Upper lobe of left lung (tissue), 6 donors: Measurements from ENCODE around the gene PDK2. TPM values are rescaled to one million over a fixed set of nuclear protein-coding genes. Genes with fewer than 3 reads are reported as not detected.

ENCODE experiments used
- ATAC-seq, 2 donors: fragments of 200-7000 bp; cut with Tn5 transposase; one replicate each; pipeline ENCODE4 v1.9.1; 2022; ENCODE audit warnings: mild to moderate bottlenecking in 2 of 2, moderate library complexity in 2 of 2; ENCODE audit not compliant: low FRiP score in 2 of 2
- DNase-seq, 2 donors: peaks; one replicate each; pipeline ENCODE4 v3.0.0-alpha.2; 2019 to 2020
- H3K27ac ChIP-seq, 4 donors: fragments of 200-600 bp; sonication (generic); one replicate each; pipeline ENCODE4 v1.5.1; 2016 to 2019
- H3K27me3 ChIP-seq, 4 donors: fragments of 200-600 bp; sonication (generic); one replicate each; pipeline ENCODE4 v1.5.1; 2017 to 2019
- H3K36me3 ChIP-seq, 4 donors: fragments of 200-600 bp; sonication (generic); one replicate each; pipeline ENCODE4 v1.5.1; 2016 to 2019
- H3K4me1 ChIP-seq, 4 donors: fragments of 200-600 bp; sonication (generic); one replicate each; pipeline ENCODE4 v1.5.1; 2018 to 2019
- H3K4me3 ChIP-seq, 4 donors: fragments of 200-600 bp; sonication (generic); one replicate each; pipeline ENCODE4 v1.5.1; 2017 to 2019; ENCODE audit warnings: mild to moderate bottlenecking in 2 of 4, moderate library complexity in 1 of 4
- H3K9me3 ChIP-seq, 4 donors: fragments of 200-600 bp; sonication (generic); one replicate each; pipeline ENCODE4 v1.5.1; 2018 to 2019
- EP300 ChIP-seq, 4 donors: sonication (generic); formaldehyde crosslinking; IDR thresholded peaks; one replicate each; pipeline ENCODE4 v1.5.1; 2017; ENCODE audit warnings: antibody characterized with exemption in 4 of 4, control low read depth in 2 of 4
- POLR2A ChIP-seq, 4 donors: fragments of 450-650 bp; IDR thresholded peaks; one replicate each; pipeline ENCODE4 v1.5.1; 2016 to 2017; ENCODE audit warnings: antibody characterized with exemption in 4 of 4, mild to moderate bottlenecking in 2 of 4
- POLR2AphosphoS5 ChIP-seq, 2 donors: sonication (generic); formaldehyde crosslinking; IDR thresholded peaks; one replicate each; pipeline ENCODE4 v1.5.1; 2017; ENCODE audit warnings: antibody characterized with exemption in 2 of 2
- WGBS, 2 donors: methylation state at CpG; one replicate each; pipeline ENCODE4 v1.1.5; 2017 to 2018; 5-methylcytosine and 5-hydroxymethylcytosine counted together
- total RNA-seq, 6 donors: library from RNA; depleted of rRNA in 4 of 6; stranded (reverse); fragments of >200 nt in 4 of 6; gene quantifications; one replicate each; pipeline versions ENCODE4 v1.1.0 to v1.2.1, GENCODE V29; 2016 to 2021
- TF ChIP-seq, protein P1 (sequence below), 6 experiments: fragments of 450-650 bp in 4 of 6; fragments of 200-600 bp in 2 of 6; sonication (generic) in 2 of 6; IDR thresholded peaks; one replicate each; pipeline ENCODE4 v1.5.1; 2016 to 2019; ENCODE audit warnings: antibody characterized with exemption in 6 of 6
- donor health status: DM: no; HTN: no; CAD: no; lungs with moderate emphysema.
- donor health status: DM: no; HTN: yes; CAD: no; lungs with severe emphysema.

Gene PDK2
- total RNA-seq, result 10 to 100 TPM; 15.7 to 80.7 (median 34.9) TPM

DNA sequence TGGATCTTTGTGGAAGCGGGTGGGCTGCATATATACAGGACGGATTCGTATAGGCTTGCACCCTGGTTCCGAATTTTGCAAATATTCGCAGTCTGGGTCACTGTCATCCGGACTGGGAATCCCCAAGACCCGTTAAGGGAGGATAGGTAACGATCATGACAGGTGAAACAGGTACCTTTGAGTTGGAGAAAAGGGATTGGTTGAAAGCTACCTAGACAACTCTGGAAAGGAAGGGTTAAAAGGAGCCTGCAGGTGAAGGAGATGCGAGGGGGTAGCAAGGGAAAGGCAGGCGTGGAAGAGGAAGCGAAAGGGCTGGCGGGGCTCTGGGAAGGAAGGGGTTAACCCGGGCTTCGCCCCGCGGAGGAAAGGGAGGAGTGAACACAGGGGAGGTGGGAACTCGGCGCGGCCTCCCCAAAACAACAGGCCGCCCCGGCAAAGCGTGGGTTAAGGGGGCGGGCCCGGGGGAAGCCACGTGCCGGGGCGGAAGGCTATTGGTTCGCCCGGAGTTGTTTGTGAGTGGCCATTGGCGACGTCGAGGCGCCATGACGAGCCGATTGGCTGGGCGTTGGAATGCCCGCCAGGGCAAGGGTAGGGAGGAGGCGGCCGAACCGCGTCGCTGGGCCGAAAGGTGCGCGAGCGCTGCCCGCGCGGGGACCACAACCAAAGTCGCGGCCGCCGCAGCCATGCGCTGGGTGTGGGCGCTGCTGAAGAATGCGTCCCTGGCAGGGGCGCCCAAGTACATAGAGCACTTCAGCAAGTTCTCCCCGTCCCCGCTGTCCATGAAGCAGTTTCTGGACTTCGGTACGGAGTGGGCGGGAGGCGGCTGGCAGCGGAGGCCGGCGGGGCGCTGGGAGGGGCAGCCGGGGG, at the start of gene PDK2:
Gene PDK2, plus strand, starts transcription at position 599 of the 867 bp plus-strand sequence. Its CDS starts 85 bp downstream, at position 684.
- Histone ChIP-seq H3K27me3 (no peaks in the 10 kb centered on the region), H3K27ac (peak within 1 kb of the TSS; percentile 57 to 90 (median 84)), H3K9me3 (no peaks in the 10 kb centered on the region), H3K36me3 (peaks cover 0 to 38% (median 24%) of the 10 kb centered on the region in 4 donors), H3K4me1 (peaks cover 13 to 23% (median 17%) of the 10 kb centered on the region in 4 donors), H3K4me3 (peak within 1 kb of the TSS; percentile 75 to 98 (median 88))
- TF ChIP-seq POLR2AphosphoS5 (IDR thresholded peaks at IDR 0.05) (peak in 1 of 2 donors; percentile 72), POLR2A (IDR thresholded peaks at IDR 0.05) (peak in 2 of 4 donors; percentile 41 to 73), EP300 (IDR thresholded peaks at IDR 0.05) (peak in 1 of 4 donors; percentile 12)
- TF ChIP-seq, protein P1, sequence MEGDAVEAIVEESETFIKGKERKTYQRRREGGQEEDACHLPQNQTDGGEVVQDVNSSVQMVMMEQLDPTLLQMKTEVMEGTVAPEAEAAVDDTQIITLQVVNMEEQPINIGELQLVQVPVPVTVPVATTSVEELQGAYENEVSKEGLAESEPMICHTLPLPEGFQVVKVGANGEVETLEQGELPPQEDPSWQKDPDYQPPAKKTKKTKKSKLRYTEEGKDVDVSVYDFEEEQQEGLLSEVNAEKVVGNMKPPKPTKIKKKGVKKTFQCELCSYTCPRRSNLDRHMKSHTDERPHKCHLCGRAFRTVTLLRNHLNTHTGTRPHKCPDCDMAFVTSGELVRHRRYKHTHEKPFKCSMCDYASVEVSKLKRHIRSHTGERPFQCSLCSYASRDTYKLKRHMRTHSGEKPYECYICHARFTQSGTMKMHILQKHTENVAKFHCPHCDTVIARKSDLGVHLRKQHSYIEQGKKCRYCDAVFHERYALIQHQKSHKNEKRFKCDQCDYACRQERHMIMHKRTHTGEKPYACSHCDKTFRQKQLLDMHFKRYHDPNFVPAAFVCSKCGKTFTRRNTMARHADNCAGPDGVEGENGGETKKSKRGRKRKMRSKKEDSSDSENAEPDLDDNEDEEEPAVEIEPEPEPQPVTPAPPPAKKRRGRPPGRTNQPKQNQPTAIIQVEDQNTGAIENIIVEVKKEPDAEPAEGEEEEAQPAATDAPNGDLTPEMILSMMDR (IDR thresholded peaks at IDR 0.05), result peak in 3 of 6 experiments; percentile 13 to 59 (median 32)
- ATAC-seq, result peak; percentile 97
- WGBS, 2 donors, result 0 to 1% methylated on average over 38 to 59 of the region's 68 CpGs
- peak; percentile 97 for DNase-seq

DNA sequence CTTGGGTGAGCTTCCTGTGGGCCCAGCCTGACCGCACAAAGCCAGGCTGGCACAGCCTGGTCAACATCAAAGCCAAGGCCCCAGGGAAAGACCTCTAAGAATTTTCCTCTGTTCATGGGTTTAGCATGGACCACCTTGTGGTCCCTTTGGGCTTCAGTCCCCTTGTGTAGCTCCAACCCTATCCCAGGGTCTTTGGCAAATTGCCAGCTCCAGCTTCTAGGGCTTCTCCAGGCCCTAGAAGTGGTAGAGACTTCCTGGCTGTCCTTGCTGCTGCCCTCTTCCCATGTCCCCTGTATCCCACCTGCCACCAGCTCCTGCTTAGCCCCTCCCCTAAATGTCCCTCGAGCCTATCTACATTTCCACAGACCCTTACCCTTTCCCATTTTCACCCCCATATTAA, 49.0 kb upstream of the PDK2 start:
- Histone ChIP-seq H3K9me3 (no peaks in the 10 kb centered on the region), H3K27ac (peak overlapping the region; percentile 49 to 85 (median 72)), H3K4me1 (peaks cover 37 to 77% (median 70%) of the 10 kb centered on the region in 4 donors), H3K27me3 (no peaks in the 10 kb centered on the region), H3K36me3 (no peaks in the 10 kb centered on the region), H3K4me3 (no peak overlapping the region)
- ATAC-seq, result no peak
- TF ChIP-seq, protein P1 (IDR thresholded peaks at IDR 0.05), result no peak
- no peak for TF ChIP-seq EP300 (IDR thresholded peaks at IDR 0.05)
- TF ChIP-seq POLR2A (IDR thresholded peaks at IDR 0.05), result no peak
- no peak for TF ChIP-seq POLR2AphosphoS5 (IDR thresholded peaks at IDR 0.05)
- DNase-seq, result no peak
- 60 to 66% methylated on average over 2 of the region's 2 CpGs for WGBS, 2 donors

DNA sequence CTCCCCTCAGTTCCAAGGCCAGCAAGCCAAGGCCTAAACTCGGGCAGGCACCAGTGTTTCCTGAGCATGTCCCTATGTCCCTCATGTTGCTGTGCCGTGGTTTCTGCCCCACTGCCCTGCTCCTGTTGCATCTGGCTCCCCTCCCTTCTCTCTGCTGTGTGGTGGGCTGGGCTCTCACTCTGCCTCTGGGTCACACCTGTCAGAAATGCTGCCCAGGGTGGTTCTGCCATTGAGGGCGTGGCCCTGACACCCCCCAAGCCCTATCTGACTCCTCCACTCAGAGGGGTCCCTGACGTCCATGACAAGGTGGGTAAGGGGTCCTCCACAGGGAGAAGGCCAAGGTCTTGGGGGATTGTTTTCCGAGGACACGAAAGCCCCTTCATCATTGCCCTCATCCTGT, 48.5 kb upstream of the PDK2 start:
- H3K36me3 ChIP-seq, result no peaks in the 10 kb centered on the region
- 69 to 76% methylated on average over 4 to 6 of the region's 6 CpGs for WGBS, 2 donors
- ATAC-seq (no peak), DNase-seq (no peak)
- peaks cover 42 to 82% (median 75%) of the 10 kb centered on the region in 4 donors for H3K4me1 ChIP-seq
- no peaks in the 10 kb centered on the region for H3K27me3 ChIP-seq
- TF ChIP-seq, protein P1 (IDR thresholded peaks at IDR 0.05), result no peak
- peak overlapping the region; percentile 49 to 85 (median 72) for H3K27ac ChIP-seq
- H3K9me3 ChIP-seq, result no peaks in the 10 kb centered on the region
- H3K4me3 ChIP-seq, result no peak overlapping the region

DNA sequence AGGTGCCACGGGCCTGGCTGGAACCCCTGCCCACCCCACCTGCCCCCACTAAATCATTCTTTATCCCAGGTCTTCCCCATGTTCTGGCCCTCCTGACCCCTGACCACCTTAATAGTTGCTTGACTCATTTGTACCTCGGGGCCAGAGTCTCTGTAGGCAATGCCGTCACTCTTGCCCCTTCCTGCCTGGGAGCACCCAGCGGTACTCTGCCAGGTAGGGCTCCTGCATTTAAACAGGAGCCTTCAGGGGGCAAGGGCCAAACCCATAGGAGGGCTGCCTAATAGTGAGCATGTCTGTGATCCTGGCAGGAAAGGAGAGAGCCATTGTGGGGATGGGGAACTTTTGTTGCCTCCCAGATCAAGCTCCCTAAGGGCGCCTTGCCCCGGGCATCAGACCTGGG, 48.1 kb upstream of the PDK2 start:
- Histone ChIP-seq H3K27me3 (no peaks in the 10 kb centered on the region), H3K9me3 (no peaks in the 10 kb centered on the region), H3K27ac (peak overlapping the region; percentile 41 to 85 (median 72)), H3K36me3 (no peaks in the 10 kb centered on the region), H3K4me3 (no peak overlapping the region), H3K4me1 (peaks cover 46 to 86% (median 79%) of the 10 kb centered on the region in 4 donors)
- DNase-seq, result no peak
- ATAC-seq, result no peak
- 90 to 97% methylated on average over 6 of the region's 6 CpGs for WGBS, 2 donors
- no peak for TF ChIP-seq EP300 (IDR thresholded peaks at IDR 0.05)
- TF ChIP-seq POLR2A (IDR thresholded peaks at IDR 0.05), result no peak
- TF ChIP-seq, protein P1 (IDR thresholded peaks at IDR 0.05), result no peak
- TF ChIP-seq POLR2AphosphoS5 (IDR thresholded peaks at IDR 0.05), result no peak
